ENCODE measurements around the gene P3H2.

P3H2 gene

GRCh38 chr3:190125436-190126068 lies 4.9 kb upstream of the P3H2 start:
- no peak for DNase-seq

GRCh38 chr3:190124067-190124466 lies 3.4 kb upstream of the P3H2 start:
- DNase-seq, result no peak

- no peak for DNase-seq
Observed at GRCh38 chr3:190122198-190122771, 1.6 kb upstream of the P3H2 start.

- DNase-seq, result no peak
Observed at GRCh38 chr3:190121383-190121782, 686 bp upstream of the P3H2 start.

GRCh38 chr3:190121061-190121377 lies 322 bp upstream of the P3H2 start:
- no peak for DNase-seq

GRCh38 chr3:190119461-190120268 lies 1.0 kb downstream of the P3H2 start:
- DNase-seq, result no peak

GRCh38 chr3:190118438-190118837 lies 2.3 kb downstream of the P3H2 start:
- no peak for DNase-seq

GRCh38 chr3:190117981-190118380 lies 2.7 kb downstream of the P3H2 start:
- DNase-seq, result no peak

- DNase-seq, result no peak
Observed at GRCh38 chr3:190116551-190117067, 4.1 kb downstream of the P3H2 start.

GRCh38 chr3:190110826-190111225 lies 9.9 kb downstream of the P3H2 start:
- DNase-seq, result no peak

GRCh38 chr3:190109441-190109840 lies 11.3 kb downstream of the P3H2 start:
- DNase-seq, result no peak

- DNase-seq, result no peak
Observed at GRCh38 chr3:190108804-190109203, 11.9 kb downstream of the P3H2 start.

- no peak for DNase-seq
Observed at GRCh38 chr3:190105876-190106275, 14.8 kb downstream of the P3H2 start.

- peak in 1 of 58 donors; percentile 18 for DNase-seq
Observed at GRCh38 chr3:190101320-190102011, 19.2 kb downstream of the P3H2 start.

GRCh38 chr3:190099099-190099498 lies 21.6 kb downstream of the P3H2 start:
- no peak for DNase-seq

GRCh38 chr3:190097617-190098016 lies 23.1 kb downstream of the P3H2 start:
- DNase-seq, result no peak

GRCh38 chr3:190097025-190097424 lies 23.7 kb downstream of the P3H2 start:
- DNase-seq, result no peak

GRCh38 chr3:190096345-190096744 lies 24.4 kb downstream of the P3H2 start:
- DNase-seq, result no peak

- DNase-seq, result no peak
Observed at GRCh38 chr3:190094160-190094718, 26.5 kb downstream of the P3H2 start.

- no peak for DNase-seq
Observed at GRCh38 chr3:190092250-190092649, 28.4 kb downstream of the P3H2 start.

GRCh38 chr3:190089711-190090110 lies 31.0 kb downstream of the P3H2 start:
- no peak for DNase-seq

- DNase-seq, result no peak
Observed at GRCh38 chr3:190088890-190089289, 31.8 kb downstream of the P3H2 start.
